ENCODE measurements around the gene ACVR1C. TPM values are rescaled to one million over a fixed set of nuclear protein-coding genes. Genes with fewer than 3 reads are reported as not detected.

ACVR1C gene
- total RNA-seq, 1 donor from 2014 or later = 1.8 TPM

DNA sequence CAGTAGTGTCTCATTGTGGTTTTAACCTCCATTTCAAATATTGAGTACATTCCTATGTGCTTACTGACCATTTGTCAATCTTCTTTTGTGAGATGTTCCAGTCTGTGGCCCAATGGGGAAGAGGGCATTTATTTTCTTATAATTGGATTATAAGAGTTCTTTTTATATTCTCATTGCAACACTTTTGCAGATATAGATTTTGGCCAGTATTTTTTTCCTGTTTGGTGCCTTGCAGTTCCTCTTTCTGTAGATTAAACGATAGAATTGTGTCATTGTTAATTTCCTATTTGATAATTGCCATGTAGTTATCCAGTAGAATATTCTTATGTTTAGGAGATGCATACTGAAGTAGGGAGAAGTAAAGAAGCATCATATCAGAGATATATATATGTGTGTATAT lies 128.3 kb downstream of the ACVR1C start:
- intact Hi-C loops (cut with micrococcal nuclease) = no loop called here

DNA sequence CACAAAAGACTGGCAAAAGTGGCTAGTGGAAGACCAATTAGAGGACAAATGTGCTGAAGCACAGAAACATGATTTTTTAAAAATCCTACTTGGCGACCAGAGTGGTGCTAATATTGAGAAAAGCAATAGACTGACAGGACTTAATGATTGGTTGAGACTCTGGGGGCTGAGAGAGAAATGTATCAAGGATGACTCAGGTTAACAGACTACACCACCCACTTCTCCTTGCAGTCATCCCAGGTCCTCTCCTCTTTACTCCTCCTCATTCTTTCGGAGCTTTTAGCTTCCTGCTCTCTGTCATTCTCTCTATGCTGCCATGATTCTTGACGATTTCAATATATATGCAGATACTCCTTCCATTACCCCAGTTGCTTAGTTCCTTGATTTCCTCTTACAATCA lies 130.2 kb downstream of the ACVR1C start:
- intact Hi-C loops (cut with micrococcal nuclease) = no loop called here

DNA sequence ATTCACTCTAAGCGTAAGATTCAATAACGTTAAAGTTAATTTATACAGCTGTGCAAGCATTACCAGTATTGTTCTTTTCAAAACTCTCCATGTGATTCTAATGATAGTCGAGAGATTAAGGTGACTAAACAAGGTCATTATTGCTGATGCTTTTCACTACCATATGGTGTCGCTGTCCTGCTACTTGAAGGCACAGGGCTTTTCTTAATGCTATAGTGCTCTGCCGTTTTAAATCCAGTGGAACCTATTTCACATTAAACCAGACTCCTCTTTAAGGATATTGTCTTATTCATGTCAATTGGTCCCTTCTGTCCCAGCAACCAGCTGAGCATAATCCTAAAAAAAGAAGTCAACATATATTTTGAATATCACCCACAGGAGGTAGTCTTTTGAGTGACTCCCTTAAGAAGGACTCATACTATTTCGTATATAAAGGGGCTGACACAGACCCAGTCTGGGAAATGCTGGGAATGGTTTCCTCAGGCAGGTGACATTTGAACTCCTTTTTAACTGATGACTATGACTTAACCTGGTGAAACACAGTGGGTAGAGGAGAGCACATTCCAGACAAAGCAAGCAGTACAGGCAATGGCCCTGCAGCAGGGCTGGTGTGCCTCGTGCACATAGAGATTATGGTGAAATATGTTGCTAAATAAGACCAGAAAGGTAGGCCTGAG lies 130.9 kb downstream of the ACVR1C start:
- intact Hi-C loops (cut with micrococcal nuclease) = loop anchor here (1.0 kb wide), 6 partner anchors 96 to 1257 kb away; no protein-coding TSS in a partner anchor

DNA sequence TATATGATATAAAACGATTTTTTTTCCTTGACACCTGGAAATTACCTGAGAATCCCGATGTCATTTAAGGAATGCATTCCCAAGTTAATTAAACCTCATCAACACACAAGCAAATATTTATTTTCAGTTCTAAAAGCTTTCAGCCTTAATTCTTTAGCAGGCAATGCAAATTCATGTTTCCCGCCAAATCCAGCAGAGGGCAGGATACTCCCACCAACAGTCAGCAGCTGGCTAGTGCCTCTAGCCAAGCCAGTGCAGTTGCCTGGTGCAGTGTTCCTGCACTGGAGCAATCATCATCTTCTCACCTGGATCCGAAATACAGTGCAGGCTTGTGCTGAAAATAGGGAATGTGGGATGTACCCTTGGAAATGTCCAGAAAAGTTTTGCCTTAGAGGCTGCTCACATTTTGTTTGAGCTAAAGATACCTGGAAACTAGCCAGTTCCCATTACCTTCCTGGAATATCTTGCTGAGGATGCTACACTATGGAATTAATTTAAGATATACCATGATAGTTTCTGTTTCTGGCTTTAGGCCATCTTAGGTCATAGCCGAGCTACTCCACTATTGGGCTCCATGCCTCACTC lies 136.4 kb downstream of the ACVR1C start:
- intact Hi-C loops (cut with micrococcal nuclease) = loop anchor here (1.0 to 2.0 kb wide), 8 partner anchors 12 to 518 kb away; partner anchors contain the start of genes ACVR1C and CYTIP

DNA sequence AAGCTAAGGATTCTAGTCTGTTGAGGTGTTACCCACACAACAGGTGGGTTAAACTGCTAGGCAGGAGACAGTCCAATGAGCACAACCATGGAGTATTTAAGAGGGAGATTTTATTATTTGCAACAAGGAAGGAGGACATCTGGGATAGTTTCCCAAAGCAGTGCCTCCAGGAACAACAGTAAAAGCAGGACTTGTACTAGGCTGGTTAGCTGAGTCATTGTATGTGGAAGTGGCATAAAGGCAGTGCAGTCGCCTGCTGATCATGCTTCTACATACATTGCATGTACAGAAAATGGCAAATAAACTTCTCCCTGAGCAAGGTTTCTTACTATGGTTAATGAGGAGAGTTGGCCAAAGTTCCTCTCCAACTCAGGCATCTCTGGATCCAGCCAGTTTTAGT lies 138.7 kb downstream of the ACVR1C start:
- intact Hi-C loops (cut with micrococcal nuclease) = loop anchor here (5.0 kb wide), 1 partner anchor 967 kb away; the partner anchor contains the start of genes CCDC148 and PKP4

DNA sequence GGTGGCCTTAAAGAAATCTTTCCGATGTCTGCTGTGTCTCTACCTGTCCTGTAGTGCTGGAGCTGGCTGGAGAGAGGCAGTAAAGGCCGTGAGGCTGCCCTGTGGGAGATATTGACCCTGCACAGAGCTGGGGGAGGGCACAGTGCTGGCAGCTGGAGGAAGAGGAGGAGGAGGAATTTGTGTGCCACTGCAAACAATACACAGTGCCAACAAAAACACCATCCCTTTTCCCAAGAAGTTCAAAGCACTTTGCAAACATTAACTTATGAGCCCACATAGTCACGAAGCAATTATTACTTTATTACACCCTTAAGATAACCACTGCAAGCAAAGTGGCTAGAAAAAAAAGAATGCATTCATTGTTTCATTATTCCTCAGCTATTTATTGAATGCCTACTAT lies 139.8 kb downstream of the ACVR1C start:
- intact Hi-C loops (cut with micrococcal nuclease) = loop anchor here (1.0 to 5.0 kb wide), 2 partner anchors 9 to 968 kb away; partner anchors contain the start of genes CCDC148 and PKP4

DNA sequence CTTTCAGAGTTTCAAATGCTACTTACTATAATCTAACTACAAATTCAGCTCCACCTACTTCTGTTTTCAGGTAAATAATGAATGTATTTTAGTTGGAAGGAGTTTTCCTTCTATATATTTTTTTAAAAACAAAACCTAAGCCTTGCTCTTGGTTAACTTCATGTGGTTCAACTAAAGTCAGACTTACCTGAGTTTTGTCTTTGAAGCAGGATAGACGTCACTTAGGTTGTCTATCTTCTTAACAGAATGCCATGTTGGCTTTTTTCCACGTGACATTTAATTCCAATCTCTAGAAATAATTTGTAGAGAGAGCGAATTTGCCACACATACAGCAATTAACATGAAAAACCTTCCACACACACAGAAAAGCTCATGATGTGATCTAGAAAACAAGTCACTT lies 140.9 kb downstream of the ACVR1C start:
- intact Hi-C loops (cut with micrococcal nuclease) = loop anchor here (1.0 to 5.0 kb wide), 2 partner anchors 7 to 970 kb away; partner anchors contain the start of genes CCDC148 and PKP4

DNA sequence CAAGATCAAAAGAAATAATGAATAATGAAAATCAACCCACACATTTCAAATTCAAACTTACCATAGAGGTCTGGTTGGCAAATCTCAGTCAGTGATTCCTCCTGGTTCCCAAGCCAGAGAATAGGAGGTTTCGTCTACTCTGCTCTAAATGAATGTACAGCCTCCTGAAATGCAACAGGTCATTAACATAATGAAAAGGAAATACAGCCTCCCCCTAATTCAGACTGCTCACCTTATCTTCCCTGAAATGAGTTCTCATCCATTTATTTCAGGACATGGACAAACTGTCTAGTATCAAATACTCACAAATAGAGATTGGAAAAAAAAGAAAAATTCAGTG lies 141.4 kb downstream of the ACVR1C start:
- intact Hi-C loops (cut with micrococcal nuclease) = loop anchor here (5.0 kb wide), 1 partner anchor 970 kb away; the partner anchor contains the start of genes CCDC148 and PKP4

DNA sequence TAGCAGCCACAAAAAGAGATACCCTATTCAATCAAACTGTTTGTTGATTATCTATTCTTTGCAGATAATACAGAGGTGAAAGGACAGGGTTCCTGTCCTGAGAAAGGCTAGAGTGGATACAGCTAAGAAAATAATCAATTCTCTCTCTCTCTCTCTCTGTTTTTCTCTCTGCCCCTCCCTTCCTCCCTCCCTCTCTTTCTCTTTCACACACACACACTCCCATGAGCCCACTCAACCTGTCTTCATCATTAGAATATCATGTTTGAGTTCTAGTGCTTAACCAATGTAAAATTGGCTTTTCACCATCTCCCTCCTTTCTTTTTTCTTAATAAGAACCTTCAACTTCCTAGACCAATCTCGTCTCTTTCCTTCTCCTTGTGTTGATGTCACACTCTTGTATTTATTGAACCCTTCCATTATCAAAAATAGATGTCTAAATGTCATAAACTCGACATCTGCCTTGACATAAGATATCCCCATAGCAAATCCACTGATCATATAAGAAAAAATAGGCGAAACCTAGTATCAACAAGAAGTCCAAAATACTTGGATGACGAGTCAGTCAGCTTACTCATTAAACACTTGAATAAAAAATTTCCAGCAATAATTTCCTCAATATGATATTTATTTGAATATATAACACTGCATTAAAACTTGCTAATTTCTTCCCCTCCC lies 141.9 kb downstream of the ACVR1C start:
- intact Hi-C loops (cut with micrococcal nuclease) = loop anchor here (5.0 kb wide), 1 partner anchor 971 kb away; the partner anchor contains the start of genes CCDC148 and PKP4

DNA sequence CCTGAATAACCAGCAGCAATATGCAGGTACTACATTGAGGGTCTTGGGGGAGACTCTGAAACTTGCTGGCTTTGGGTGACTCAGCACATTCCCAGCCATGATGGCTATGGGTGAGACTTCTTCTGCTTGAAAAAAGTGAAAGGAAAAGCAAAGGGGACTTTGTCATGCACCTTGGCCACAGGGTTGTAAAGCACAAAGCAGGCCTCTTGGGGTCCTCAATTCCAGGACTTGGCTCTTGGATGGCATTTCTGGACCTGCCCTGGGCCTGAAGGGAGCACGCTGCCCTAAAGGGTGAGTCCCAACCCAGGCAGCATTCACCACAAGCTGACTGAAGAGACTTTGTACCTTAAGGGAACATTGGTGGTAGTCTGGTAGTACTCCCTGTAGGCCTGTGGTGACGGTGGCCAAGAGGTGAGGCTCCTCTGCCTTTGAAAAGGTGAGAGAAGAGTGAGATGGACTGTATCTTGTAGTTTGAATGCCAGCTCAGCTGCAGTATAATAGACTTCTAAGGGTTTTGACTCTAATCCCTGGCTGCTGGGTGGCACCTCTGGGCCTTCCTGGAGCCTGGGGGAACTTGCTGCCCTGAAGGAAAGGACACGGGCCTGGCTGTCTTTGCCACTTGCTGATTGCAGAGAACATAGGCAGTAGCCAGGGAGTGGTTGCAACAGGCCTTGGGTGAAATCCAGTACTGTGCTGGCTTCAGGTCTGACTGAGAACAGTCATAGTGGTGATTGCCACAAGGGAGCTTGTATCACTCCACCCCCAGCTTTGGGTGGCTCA lies 148.3 kb downstream of the ACVR1C start:
- intact Hi-C loops (cut with micrococcal nuclease) = loop anchor here (1.0 kb wide), 3 partner anchors 8 to 67 kb away; no protein-coding TSS in a partner anchor

DNA sequence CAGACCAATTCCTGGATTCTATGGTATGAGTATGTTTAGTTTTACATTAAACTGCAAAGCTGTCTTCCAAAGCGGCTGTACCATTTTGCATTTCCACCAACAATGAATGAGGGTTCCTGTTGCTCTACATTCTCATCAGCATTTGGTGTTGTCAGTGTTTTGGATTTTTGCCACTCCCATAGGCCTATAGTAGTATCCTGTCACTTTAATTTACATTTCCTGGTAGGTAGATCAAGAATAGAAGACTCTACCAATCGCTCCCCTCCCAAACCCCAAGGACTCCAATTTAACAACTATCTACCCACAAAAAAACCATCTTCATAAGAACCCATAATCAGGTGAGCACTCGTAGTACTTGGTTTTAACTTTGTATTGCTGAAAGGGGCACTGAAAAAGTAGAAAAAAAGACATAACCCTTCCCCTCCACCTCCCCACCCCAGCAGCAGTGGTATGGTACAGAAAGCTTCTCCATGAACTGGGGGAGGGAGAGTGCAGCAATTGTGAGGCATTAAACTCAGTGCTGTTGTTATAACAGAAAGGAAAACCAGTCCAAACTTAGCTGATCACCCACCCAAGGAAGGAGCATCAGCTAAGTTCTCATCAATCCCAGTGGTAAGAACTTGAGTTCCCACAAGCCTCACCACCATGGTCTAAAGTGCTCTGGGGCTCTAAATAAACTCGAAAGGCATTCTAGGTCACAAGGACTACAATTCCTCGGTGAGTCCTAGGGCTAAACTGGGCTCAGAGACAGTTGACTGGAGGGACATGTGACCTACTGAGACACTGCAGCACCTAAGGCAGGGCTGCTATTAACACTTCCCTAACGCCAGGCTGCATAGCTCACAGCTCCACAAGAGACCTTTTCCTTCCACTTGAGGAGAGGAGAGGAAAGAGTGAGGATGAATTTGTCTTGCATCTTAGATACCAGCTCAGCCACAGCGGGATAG lies 149.3 kb downstream of the ACVR1C start:
- intact Hi-C loops (cut with micrococcal nuclease) = loop anchor here (1.0 to 5.0 kb wide), 6 partner anchors 9 to 1137 kb away; no protein-coding TSS in a partner anchor

DNA sequence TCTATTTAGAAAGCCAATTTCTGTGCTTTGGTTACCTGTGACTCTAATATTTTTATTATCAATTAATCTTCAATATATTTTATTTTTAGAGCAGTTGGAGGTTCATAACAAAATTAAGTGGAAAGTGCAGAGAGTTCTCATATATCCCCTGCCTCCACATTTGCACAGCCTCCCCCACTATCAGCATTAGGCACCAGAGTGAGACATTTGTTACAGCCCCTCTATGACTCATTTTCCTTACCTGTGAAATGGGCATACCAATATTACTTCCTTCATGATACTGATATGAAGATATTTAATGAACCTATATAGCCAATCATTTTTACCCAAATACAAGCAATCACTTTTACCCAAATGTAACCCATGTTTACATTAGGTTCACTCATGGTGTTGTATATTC lies 150.7 kb downstream of the ACVR1C start:
- intact Hi-C loops (cut with micrococcal nuclease) = loop anchor here (1.0 to 5.0 kb wide), 5 partner anchors 9 to 1136 kb away; partner anchors contain the start of gene CYTIP

DNA sequence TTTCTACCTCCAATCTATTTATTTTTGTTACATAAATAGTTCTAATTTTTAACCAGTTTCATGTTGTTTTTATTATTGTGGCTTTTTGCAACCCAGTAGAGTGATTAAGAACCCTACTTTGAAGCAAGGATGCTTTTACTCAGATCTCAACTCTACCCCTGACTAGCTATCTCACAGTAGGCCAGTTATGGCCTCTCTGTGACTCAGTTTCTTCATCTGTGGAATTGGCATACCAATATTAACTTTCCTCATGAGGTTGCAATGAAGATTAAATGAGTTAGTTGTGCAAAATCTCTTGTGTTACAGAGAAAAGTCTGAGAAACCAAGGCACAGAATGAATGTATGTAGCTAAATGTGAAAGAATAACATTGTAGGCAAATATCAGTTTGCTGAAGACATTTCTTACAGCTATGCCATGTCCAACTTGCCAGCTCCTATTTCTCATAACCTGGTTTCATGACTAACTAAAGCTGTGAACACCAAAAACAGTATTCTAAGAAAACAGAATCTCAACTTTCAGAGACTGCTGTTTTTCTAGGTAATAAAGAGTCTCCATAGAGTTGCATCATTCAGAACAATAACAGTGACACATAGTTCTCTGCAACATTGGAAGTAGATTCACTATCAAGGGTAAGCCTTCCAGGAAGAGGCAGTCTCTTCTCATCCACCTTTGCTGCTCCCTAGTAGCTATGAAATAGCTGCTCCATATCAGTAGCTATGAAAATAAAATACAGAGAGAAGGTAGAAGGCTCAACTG lies 151.5 kb downstream of the ACVR1C start:
- intact Hi-C loops (cut with micrococcal nuclease) = loop anchor here (1.0 to 5.0 kb wide), 3 partner anchors 8 to 1135 kb away; partner anchors contain the start of gene CYTIP

Other genes with a start within 250 kb of the ACVR1C start
- 484 and 497 TPM in 2 replicates for gene CYTIP, start 184.8 kb downstream of the ACVR1C start, total RNA-seq
- 38.5 and 41.3 TPM in 2 replicates for gene ACVR1, start 247.5 kb upstream of the ACVR1C start, total RNA-seq

Data from T-helper 1 cell treated with Interleukin-12 subunit alpha and Interleukin-12 subunit beta and Interleukin-4 antibody, amounts not matched to agents 30 ng/mL and 1 ng/mL, for 36 hours (primary cell).